HCT116 (cell line): ENCODE results near the gene GRB10. TPM values are rescaled to one million over a fixed set of nuclear protein-coding genes. Genes with fewer than 3 reads are reported as not detected.

Experiments
- ATAC-seq: fragments of 200-7000 bp; cut with Tn5 transposase; 2 replicates; pipeline ENCODE4 v1.9.1; 2020; ENCODE audit warnings: mild to moderate bottlenecking, moderate library complexity
- BruUV-seq: library from RNA; stranded (reverse); fragments of 400-500 nt; replicated peaks from 2 replicates; lab custom pipeline; 2021; lab: Mats Ljungman, UMichigan
- CTCF ChIA-PET: fragments of 300-600 bp; sonication (Branson Sonifier 250); formaldehyde crosslinking; loops from one replicate; lab custom pipeline; 2021; ENCODE audit warnings: antibody characterized with exemption; lab: Charles Lee
- POLR2A ChIA-PET: fragments of 300-600, 350-600 bp; sonication (Branson Sonifier 250); formaldehyde crosslinking; loops from one replicate; lab custom pipeline; 2021; ENCODE audit warnings: antibody characterized with exemption; lab: Charles Lee
- RAD21 ChIA-PET, 2 experiments: fragments of 300-600 bp; sonication (Branson Sonifier 250); formaldehyde crosslinking; loops; one replicate each; lab custom pipeline; 2023; ENCODE audit warnings: low total read pairs in 2 of 2; ENCODE audit not compliant: uncharacterized antibody in 2 of 2, unreplicated experiment in 2 of 2, low non-redundant PET in 1 of 2; lab: Charles Lee
- DNase-seq: peaks from one replicate; pipeline ENCODE4 v3.0.0-alpha.2; 2010; ENCODE audit warnings: low read depth, low spot score
- H2AFZ ChIP-seq: fragments of 200-600 bp; shearing (Covaris generic), sonication (generic); 2 replicates; pipeline ENCODE4 v1.6.1; 2017; ENCODE audit warnings: low read depth, mixed run types, mixed read lengths, antibody characterized with exemption, low read length; ENCODE audit not compliant: poor library complexity, severe bottlenecking
- H3K27ac ChIP-seq: 2 replicates; pipeline ENCODE4 v1.5.1; 2012; ENCODE audit warnings: low read depth, low read length
- H3K27me3 ChIP-seq: fragments of 200-600 bp; sonication (generic); 2 replicates; pipeline ENCODE4 v1.6.1; 2016; ENCODE audit warnings: mixed run types, low read length, mixed read lengths; ENCODE audit not compliant: insufficient read depth
- H3K36me3 ChIP-seq, 2 experiments: fragments of 200-500 bp in 1 of 2; fragments of 200-600 bp in 1 of 2; sonication (Bioruptor generic) in 1 of 2; sonication (generic) in 1 of 2; 2 replicates each; pipeline versions ENCODE4 v1.5.1 to v1.6.1; 2014 to 2016; ENCODE audit warnings: low read length in 2 of 2, inconsistent platforms in 1 of 2, mixed read lengths in 1 of 2, mixed run types in 1 of 2; ENCODE audit not compliant: insufficient read depth in 2 of 2, control insufficient read depth in 1 of 2
- H3K4me1 ChIP-seq, 2 experiments: fragments of 200-600 bp in 1 of 2; sonication (generic) in 1 of 2; 2 replicates each; pipeline versions ENCODE4 v1.5.1 to v1.6.1; 2012 to 2017; ENCODE audit warnings: low read length in 2 of 2, inconsistent platforms in 1 of 2, mild to moderate bottlenecking in 1 of 2, mixed read lengths in 1 of 2, mixed run types in 1 of 2, moderate library complexity in 1 of 2; ENCODE audit not compliant: insufficient read depth in 2 of 2, control insufficient read depth in 1 of 2
- H3K4me2 ChIP-seq: fragments of 200-600 bp; sonication (generic); 2 replicates; pipeline ENCODE4 v1.6.1; 2017; ENCODE audit warnings: mixed run types, low read length, mixed read lengths
- H3K4me3 ChIP-seq, 2 experiments: fragments of 200-600 bp in 1 of 2; sonication (generic) in 1 of 2; replicated peaks in 1 of 2; 2 replicates each; pipeline ENCODE4 v1.5.1; 2011 to 2016; ENCODE audit warnings: low read length in 2 of 2, control low read depth in 1 of 2, low read depth in 1 of 2, mild to moderate bottlenecking in 1 of 2, mixed read lengths in 1 of 2, mixed run types in 1 of 2
- H3K79me2 ChIP-seq: fragments of 200-600 bp; sonication (generic); 2 replicates; pipeline ENCODE4 v1.6.1; 2017; ENCODE audit warnings: mild to moderate bottlenecking, mixed run types, low read length, moderate library complexity, mixed read lengths; ENCODE audit not compliant: insufficient read depth
- H3K9ac ChIP-seq: fragments of 200-600 bp; sonication (generic); 2 replicates; pipeline ENCODE4 v1.6.1; 2016; ENCODE audit warnings: low read length, mixed read lengths
- H3K9me2 ChIP-seq: fragments of 200-600 bp; sonication (generic), shearing (Covaris generic); 2 replicates; pipeline ENCODE4 v1.6.1; 2017; ENCODE audit warnings: mixed run types, mild to moderate bottlenecking, moderate library complexity; ENCODE audit not compliant: insufficient read depth
- H3K9me3 ChIP-seq, 2 experiments: fragments of 200-500 bp in 1 of 2; fragments of 200-600 bp in 1 of 2; sonication (Bioruptor generic) in 1 of 2; sonication (generic) in 1 of 2; 2 replicates each; pipeline ENCODE4 v1.6.1; 2014 to 2017; ENCODE audit warnings: low read length in 2 of 2, mixed read lengths in 2 of 2, inconsistent platforms in 1 of 2, low read depth in 1 of 2, mild to moderate bottlenecking in 1 of 2, mixed run types in 1 of 2, moderate library complexity in 1 of 2; ENCODE audit not compliant: control insufficient read depth in 1 of 2, insufficient read depth in 1 of 2
- H4K20me1 ChIP-seq: fragments of 200-600 bp; sonication (generic), shearing (Covaris generic); 2 replicates; pipeline ENCODE4 v1.6.1; 2017; ENCODE audit warnings: mixed run types, mild to moderate bottlenecking, moderate library complexity; ENCODE audit not compliant: insufficient read depth
- CBX3 ChIP-seq: IDR thresholded peaks from 2 replicates; pipeline ENCODE4 v1.6.1; 2012; ENCODE audit warnings: low read depth
- CEBPB ChIP-seq: IDR thresholded peaks from 2 replicates; pipeline ENCODE4 v1.6.1; 2012; ENCODE audit warnings: low read depth
- ELF1 ChIP-seq: IDR thresholded peaks from 2 replicates; pipeline ENCODE4 v1.6.1; 2012; ENCODE audit warnings: low read depth, borderline replicate concordance
- EZH2phosphoT487 ChIP-seq: fragments of 200-600 bp; IDR thresholded peaks from 2 replicates; pipeline ENCODE4 v1.6.1; 2018; ENCODE audit warnings: antibody characterized with exemption, borderline replicate concordance
- FOSL1 ChIP-seq: IDR thresholded peaks from 2 replicates; pipeline ENCODE4 v1.6.1; 2012; ENCODE audit warnings: low read depth
- POLR2A ChIP-seq: IDR thresholded peaks from 2 replicates; pipeline ENCODE4 v1.7.0; 2011; ENCODE audit warnings: borderline replicate concordance; ENCODE audit not compliant: insufficient read depth, insufficient read length; ENCODE audit errors: extremely low read depth
- POLR2AphosphoS5 ChIP-seq: IDR thresholded peaks from 2 replicates; pipeline ENCODE4 v1.6.1; 2011; ENCODE audit warnings: mild to moderate bottlenecking, low read depth, low read length, moderate library complexity
- RAD21 ChIP-seq: IDR thresholded peaks from 2 replicates; pipeline ENCODE4 v1.6.1; 2012; ENCODE audit warnings: low read depth, mild to moderate bottlenecking
- SRF ChIP-seq: IDR thresholded peaks from 2 replicates; pipeline ENCODE4 v1.6.1; 2012; ENCODE audit warnings: low read depth
- YY1 ChIP-seq: IDR thresholded peaks from 2 replicates; pipeline ENCODE4 v1.6.1; 2011; ENCODE audit warnings: low read length, low read depth, moderate library complexity, mild to moderate bottlenecking; ENCODE audit not compliant: insufficient replicate concordance; ENCODE audit errors: extremely low read depth
- ZNF274 ChIP-seq: fragments of 200-500 bp; sonication (Bioruptor generic); IDR thresholded peaks from 2 replicates; pipeline ENCODE4 v1.6.1; 2014; ENCODE audit warnings: mild to moderate bottlenecking, low read depth, low read length, inconsistent platforms
- intact Hi-C: fragments of 100-400 bp; cut with micrococcal nuclease; formaldehyde crosslinking; loops from 2 replicates; pipeline ENCODE4 v1.10.0; 2022
- total RNA-seq: library from RNA; stranded (reverse); gene quantifications from one replicate; pipeline ENCODE4 v1.2.1, GENCODE V29; 2021; ENCODE audit not compliant: unreplicated experiment
- TF ChIP-seq, protein P1 (sequence below): IDR thresholded peaks from 2 replicates; pipeline ENCODE4 v1.6.1; 2012
- TF ChIP-seq, protein P2 (sequence below): IDR thresholded peaks from 2 replicates; pipeline ENCODE4 v1.6.1; 2012
- TF ChIP-seq, protein P3 (sequence below): IDR thresholded peaks from 2 replicates; pipeline ENCODE4 v1.6.1; 2012; ENCODE audit warnings: low read depth
- TF ChIP-seq, protein P4 (sequence below), 3 experiments: fragments of 200-600 bp in 1 of 3; sonication (generic) in 1 of 3; IDR thresholded peaks in 2 of 3; conservative IDR thresholded peaks in 1 of 3; 2 replicates each; pipeline ENCODE4 v1.5.1; 2012 to 2017; ENCODE audit warnings: low read depth in 2 of 3, low read length in 2 of 3, antibody characterized with exemption in 1 of 3, borderline replicate concordance in 1 of 3, control low read depth in 1 of 3, mild to moderate bottlenecking in 1 of 3, mixed read lengths in 1 of 3, mixed run types in 1 of 3, moderate library complexity in 1 of 3; ENCODE audit not compliant: insufficient read depth in 1 of 3

GRB10 gene
- total RNA-seq, 1 experiment from 2014 or later = 37.3 TPM

DNA sequence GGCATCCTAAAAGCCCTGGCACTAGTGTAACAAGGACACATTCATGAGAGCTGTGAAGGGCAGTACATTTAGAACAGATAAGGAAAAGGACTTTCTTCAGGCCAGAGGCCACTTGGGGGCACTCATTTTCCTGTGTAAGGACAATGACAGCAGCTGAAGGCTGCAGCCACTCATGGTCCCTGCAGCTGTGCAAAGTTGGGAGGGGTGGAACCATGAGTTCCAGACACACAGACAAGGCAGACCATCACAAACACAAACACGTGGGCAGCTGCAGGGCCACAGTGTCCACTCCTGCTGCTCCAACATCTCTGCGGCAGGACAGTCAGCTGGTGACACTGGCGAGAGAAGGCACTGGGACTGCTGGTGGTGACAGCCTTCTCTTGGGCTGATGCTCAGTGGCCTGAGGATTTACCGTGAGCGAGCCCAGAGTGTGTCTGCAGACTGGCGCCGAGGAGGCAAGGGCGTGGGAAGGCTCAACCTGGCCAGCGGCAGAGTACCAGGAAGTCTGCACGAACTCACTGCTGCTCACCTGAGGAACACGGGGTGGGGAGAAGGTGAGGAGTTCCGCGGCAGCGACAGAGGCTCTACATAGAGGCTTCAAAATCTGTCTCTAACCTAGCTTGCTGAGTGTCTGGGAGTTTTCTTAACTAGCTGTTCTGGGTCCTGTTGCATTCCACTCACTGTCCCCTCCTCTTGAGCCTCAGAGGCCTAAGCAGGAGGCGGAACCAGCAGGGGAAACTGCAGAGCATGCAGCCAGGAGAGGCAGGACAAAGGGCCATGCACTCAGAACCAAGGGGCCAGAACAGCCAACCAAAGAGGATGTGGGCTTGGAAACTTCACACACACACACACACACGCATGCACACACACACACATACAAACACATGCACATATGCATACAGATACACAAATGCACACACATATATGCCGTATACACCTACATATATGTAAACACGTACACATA, 141.0 kb downstream of the GRB10 start:
- peak; percentile 47 for TF ChIP-seq RAD21
- TF ChIP-seq, protein P1, sequence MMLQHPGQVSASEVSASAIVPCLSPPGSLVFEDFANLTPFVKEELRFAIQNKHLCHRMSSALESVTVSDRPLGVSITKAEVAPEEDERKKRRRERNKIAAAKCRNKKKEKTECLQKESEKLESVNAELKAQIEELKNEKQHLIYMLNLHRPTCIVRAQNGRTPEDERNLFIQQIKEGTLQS = no peak
- TF ChIP-seq CEBPB = no peak
- no peak for TF ChIP-seq ELF1
- TF ChIP-seq, protein P2, sequence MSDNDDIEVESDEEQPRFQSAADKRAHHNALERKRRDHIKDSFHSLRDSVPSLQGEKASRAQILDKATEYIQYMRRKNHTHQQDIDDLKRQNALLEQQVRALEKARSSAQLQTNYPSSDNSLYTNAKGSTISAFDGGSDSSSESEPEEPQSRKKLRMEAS = no peak
- TF ChIP-seq POLR2A = no peak
- TF ChIP-seq POLR2AphosphoS5 = no peak
- TF ChIP-seq, protein P3, sequence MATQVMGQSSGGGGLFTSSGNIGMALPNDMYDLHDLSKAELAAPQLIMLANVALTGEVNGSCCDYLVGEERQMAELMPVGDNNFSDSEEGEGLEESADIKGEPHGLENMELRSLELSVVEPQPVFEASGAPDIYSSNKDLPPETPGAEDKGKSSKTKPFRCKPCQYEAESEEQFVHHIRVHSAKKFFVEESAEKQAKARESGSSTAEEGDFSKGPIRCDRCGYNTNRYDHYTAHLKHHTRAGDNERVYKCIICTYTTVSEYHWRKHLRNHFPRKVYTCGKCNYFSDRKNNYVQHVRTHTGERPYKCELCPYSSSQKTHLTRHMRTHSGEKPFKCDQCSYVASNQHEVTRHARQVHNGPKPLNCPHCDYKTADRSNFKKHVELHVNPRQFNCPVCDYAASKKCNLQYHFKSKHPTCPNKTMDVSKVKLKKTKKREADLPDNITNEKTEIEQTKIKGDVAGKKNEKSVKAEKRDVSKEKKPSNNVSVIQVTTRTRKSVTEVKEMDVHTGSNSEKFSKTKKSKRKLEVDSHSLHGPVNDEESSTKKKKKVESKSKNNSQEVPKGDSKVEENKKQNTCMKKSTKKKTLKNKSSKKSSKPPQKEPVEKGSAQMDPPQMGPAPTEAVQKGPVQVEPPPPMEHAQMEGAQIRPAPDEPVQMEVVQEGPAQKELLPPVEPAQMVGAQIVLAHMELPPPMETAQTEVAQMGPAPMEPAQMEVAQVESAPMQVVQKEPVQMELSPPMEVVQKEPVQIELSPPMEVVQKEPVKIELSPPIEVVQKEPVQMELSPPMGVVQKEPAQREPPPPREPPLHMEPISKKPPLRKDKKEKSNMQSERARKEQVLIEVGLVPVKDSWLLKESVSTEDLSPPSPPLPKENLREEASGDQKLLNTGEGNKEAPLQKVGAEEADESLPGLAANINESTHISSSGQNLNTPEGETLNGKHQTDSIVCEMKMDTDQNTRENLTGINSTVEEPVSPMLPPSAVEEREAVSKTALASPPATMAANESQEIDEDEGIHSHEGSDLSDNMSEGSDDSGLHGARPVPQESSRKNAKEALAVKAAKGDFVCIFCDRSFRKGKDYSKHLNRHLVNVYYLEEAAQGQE = no peak
- TF ChIP-seq FOSL1 = no peak
- no peak for TF ChIP-seq YY1
- no peak for TF ChIP-seq SRF
- TF ChIP-seq, protein P4, sequence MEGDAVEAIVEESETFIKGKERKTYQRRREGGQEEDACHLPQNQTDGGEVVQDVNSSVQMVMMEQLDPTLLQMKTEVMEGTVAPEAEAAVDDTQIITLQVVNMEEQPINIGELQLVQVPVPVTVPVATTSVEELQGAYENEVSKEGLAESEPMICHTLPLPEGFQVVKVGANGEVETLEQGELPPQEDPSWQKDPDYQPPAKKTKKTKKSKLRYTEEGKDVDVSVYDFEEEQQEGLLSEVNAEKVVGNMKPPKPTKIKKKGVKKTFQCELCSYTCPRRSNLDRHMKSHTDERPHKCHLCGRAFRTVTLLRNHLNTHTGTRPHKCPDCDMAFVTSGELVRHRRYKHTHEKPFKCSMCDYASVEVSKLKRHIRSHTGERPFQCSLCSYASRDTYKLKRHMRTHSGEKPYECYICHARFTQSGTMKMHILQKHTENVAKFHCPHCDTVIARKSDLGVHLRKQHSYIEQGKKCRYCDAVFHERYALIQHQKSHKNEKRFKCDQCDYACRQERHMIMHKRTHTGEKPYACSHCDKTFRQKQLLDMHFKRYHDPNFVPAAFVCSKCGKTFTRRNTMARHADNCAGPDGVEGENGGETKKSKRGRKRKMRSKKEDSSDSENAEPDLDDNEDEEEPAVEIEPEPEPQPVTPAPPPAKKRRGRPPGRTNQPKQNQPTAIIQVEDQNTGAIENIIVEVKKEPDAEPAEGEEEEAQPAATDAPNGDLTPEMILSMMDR (IDR thresholded peaks at IDR 0.05 in 2 of 3, conservative IDR thresholded peaks at IDR 0.05 in 1 of 3; ENCODE audit: borderline replicate concordance in 1 of 3, insufficient read depth in 1 of 3, low read depth in 2 of 3, low read length in 2 of 3) = peak in 2 of 3 experiments; percentile 7 to 16; a peak in 1 of 6 replicates
- TF ChIP-seq CBX3 = no peak
- no peak for TF ChIP-seq EZH2phosphoT487
- no peak for TF ChIP-seq ZNF274
- TF ChIP-seq, all 23 proteins: peak for 2
- H3K4me1 ChIP-seq = no peaks in the 10 kb centered on the region
- no peaks in the 10 kb centered on the region for H3K27me3 ChIP-seq
- no peak overlapping the region for H2AFZ ChIP-seq
- BruUV-seq = no TSS peak
- no peaks in the 10 kb centered on the region for H3K36me3 ChIP-seq
- H3K27ac ChIP-seq = no peak overlapping the region
- CTCF ChIA-PET = interaction anchor here (1.1 kb wide), 1 partner anchor 519 kb away, joined by 4 read pairs; no protein-coding TSS in a partner anchor
- no peak overlapping the region for H3K4me3 ChIP-seq
- H3K79me2 ChIP-seq = no peaks in the 10 kb centered on the region
- H3K4me2 ChIP-seq = no peak overlapping the region
- RAD21 ChIA-PET = no interaction called here
- H3K9me3 ChIP-seq = no peaks in the 10 kb centered on the region
- H4K20me1 ChIP-seq = no peaks in the 10 kb centered on the region
- DNase-seq (no peak), ATAC-seq (peak; percentile 52; the same call in 1 of the 2 replicates)
- H3K9me2 ChIP-seq = no peaks in the 10 kb centered on the region
- intact Hi-C loops = no loop called here
- no peak overlapping the region for H3K9ac ChIP-seq
- POLR2A ChIA-PET = no interaction called here
